NCI-H1105 treated with DMSO at 0.1 percent for 48 hours (cell line): ENCODE results near the gene ABHD5.
"Not testable (repeated sequence)": the region's sequence is repeated elsewhere in the genome, so short reads cannot be mapped to it uniquely, and the experiment has no call there.

ENCODE experiments used
- DNase-seq: peaks from one replicate; lab custom pipeline; 2025; lab: John Stamatoyannopoulos, UW

ABHD5 gene

DNA sequence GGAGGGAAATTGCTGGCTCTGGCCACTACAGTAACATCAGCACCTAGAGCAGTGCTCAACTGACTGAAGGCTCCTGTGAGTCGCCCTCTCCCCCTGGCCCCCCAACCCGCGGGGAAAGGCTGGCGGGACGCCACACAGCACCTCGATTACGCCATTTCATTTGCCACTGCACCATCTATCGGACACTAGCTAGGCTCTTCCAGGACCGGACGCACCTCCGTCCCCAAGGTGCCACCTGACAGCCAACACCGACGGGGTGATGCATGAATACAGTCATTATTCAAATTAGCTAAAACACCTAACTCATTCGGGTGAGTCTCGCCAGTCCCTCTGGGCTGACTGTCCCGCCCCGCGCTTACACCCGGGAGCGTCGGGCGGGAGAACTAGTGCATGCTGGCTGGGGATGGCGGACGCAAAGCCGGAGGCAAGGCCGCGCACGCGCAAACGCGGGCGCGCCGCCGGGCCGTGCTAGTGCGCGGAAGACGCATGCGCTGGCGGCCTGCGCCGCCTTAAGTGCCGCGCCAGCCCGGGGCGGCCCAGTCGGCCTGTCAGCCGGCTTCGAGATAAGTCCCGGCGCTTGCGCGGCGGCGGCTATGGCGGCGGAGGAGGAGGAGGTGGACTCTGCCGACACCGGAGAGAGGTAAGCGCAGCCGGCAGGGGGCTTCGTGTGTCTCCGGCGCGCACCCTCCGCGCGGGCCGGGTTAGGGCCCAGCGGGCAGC is at the start of gene ABHD5:
Gene ABHD5, plus strand, starts transcription at position 539 of the 720 bp plus-strand sequence. Its CDS starts 55 bp downstream, at position 594.
- DNase-seq, result peak; percentile 79

- DNase-seq, result no peak
Observed at GRCh38 chr3:43641306-43642114, 49.2 kb upstream of the ABHD5 start.

GRCh38 chr3:43644443-43644842 is 46.3 kb upstream of the ABHD5 start:
- DNase-seq, result no peak

DNA sequence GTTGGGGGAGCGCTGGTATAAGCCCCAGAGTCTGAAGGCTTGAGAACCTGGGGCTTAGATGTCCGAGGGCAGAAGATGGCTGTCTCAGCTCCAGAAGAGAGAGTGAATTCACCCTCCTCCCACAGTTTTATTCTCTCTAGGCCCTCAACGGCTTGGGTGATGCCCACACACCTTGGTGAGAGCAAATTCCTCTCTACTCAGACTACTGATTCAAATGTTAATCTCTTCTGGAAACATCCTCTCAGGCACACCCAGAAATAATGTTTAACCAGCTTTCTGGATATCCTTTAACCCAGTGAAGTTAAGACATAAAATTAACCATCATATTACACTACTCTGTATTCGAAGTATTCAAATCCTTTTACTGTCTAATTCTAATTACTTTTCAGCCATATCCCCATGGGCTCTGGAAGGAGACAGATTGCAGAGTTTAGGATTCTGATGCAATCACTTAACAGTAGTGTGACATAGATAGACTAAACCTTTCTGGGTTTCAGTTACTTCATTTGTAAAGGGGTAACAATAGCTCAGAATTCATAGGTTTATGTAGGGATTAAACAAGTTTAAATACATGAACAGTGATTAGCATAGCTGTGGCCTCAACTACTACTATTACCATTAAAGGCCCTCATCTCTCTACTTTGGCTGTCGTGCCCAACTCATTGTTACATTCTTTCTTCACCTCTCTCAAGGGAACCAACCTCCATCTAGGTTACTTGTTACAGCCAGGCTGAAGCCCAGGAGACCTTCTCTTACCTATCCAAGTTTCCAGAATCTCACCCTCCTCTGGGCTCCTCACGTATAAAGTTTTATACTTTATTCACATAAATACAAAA is 43.2 kb upstream of the ABHD5 start:
- no peak for DNase-seq

DNA sequence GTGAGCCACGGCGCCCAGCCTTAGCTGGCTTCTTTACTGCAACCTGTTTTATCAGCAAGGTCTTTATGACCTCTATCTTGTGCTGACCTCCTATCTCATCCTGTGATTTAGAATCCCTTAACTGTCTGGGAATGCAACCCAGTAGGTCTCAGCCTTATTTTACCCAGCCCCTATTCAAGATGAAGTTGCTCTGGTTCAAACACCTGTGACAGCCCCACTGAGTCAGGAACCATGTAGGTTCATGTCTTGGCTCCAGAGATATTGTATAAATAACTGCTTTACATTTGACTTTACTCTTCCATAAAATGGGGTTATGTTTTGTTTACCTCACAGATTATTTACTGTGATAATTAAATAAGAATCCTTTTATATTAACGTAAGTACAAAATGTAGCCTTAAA is 41.8 kb upstream of the ABHD5 start:
- DNase-seq, result no peak

GRCh38 chr3:43649365-43649968 is 41.3 kb upstream of the ABHD5 start:
- no peak for DNase-seq

DNA sequence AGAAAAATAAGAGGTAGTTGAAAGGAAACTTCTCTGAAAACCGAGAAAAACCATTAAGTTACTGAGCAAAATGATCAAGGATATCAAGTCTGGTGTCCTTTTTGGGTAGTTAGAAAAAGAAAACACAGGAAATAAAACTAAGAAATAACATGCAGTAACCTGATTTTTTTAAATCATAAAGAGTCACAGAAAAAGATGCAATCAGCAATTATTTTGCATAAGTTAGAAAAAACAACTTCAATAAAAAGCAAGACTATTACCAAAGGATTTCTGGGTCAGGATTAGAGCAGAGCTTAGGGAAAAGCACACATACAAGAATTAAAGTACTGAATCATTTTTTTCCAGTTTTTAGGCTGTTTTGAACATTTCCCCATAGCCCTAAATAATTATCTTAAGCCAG is 40.4 kb upstream of the ABHD5 start:
- DNase-seq, result no peak

DNA sequence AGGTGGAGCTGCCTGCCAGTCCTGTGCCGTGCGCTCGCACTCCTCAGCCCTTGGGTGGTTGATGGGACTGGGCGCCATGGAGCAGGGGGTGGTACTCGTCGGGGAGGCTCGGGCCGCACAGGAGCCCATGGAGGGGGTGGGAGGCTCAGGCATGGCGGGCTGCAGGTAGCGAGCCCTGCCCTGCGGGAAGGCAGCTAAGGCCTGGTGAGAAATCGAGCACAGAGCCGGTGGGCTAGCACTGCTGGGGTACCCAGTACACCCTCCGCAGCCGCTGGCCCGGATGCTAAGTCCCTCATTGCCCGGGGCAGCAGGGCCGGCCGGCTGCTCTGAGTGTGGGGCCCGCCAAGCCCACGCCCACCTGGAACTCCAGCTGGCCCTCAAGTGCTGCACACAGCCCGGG is 34.3 kb upstream of the ABHD5 start:
- not testable (repeated sequence) for DNase-seq

DNA sequence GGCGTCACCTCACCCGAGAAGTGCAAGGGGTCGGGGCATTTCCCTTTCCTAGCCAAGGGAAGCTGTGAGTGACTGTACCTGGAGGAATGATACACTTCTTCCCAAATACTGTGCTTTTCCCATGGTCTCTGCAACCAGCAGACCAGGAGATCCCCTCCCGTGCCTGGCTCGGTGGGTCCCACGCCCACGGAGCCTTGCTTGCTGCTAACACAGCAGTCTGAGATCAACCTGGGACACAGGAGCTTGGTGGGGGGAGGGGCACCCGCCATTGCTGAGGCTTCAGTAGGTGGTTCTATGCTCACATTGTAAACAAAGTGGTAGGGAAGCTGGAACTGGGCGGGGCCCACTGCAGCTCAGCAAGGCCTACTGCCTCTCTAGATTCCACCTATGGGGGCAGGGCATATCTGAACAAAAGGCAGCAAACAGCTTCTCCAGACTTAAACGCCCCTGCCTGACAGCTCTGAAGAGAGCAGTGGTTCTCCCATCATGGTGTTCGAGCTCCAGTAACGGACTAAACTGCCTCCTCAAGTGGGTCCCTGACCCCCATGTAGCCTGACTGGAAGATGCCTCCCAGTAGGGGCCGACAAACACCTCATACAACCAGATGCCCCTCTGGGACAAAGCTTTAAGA is 31.4 kb upstream of the ABHD5 start:
- no peak for DNase-seq

DNA sequence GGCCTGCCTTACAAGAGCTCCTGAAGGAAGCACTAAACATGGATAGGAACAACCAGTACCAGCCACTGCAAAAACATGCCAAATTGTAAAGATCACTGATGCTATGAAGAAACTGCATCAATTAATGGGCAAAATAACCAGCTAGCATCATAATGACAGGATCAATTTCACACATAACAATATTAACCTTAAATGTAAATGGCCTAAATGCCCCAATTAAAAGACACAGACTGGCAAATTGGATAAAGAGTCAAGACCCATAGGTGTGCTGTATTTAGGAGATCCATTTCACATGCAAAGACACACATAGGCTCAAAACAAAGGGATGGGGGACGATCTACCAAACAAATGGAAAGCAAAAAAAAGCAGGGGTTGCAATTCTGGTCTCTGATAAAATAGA is 29.4 kb upstream of the ABHD5 start:
- DNase-seq, result not testable (repeated sequence)

GRCh38 chr3:43665011-43665410 is 25.7 kb upstream of the ABHD5 start:
- not testable (repeated sequence) for DNase-seq

DNA sequence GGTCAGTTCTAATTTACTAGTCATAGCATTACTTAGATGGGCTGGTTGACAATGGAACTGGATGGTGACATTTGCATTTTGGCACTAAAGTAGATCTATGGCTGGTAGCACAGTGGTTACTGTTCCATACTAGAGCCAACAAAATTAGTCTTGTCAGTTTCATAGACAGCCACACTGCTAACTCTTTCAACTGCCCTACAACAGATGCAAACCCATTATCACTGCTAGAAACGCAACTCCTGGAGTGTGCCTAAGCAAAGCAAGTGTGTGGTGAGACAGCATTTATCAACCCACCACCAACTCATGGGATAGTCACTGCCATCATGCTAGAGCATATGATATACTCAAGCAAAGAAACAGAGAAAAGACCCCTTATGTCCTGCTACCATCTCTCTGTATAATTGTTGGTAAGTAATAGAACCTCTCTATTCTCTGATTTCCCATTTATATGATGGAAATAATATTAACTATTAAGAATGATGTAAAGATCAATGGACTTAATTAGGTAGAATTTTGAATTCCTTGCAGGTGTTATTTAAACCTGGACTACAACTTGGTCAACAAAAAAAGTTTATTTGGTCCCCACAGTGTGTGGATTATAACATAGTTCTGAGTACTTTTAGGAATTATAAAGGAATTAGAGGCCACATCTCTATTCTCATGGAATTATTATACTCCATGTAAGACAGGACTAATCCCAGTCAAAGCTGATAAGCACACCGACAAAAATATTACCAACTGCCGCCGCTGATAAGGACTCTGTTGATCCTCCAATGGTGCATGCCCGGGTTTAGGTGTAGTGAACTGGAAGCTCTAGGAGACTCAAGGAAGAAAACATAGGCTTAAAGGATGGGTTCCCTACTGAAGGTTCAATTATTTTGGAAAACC is 19.9 kb upstream of the ABHD5 start:
- DNase-seq, result no peak

GRCh38 chr3:43674345-43675085 is 16.2 kb upstream of the ABHD5 start:
- DNase-seq, result no peak

GRCh38 chr3:43675593-43675992 is 15.1 kb upstream of the ABHD5 start:
- DNase-seq, result no peak

DNA sequence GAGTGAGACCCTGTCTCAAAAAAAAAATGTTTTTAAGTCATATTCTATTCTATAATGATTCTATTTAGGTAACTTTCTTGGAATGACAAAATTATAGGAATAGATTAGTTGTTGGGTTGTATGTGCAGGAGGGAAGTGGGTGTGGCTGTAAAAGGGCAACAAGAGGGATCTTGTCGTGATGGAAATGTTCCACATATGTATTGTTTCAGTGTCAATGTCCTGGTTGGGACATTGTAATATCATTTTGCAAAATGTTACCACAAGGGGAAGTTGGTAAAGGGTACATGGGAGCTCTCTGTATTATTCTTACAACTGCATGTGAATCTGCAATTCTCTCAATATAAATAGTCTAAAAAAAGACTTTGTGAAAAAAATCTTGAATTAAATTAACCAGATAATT is 14.3 kb upstream of the ABHD5 start:
- no peak for DNase-seq

- not testable (repeated sequence) for DNase-seq
Observed at GRCh38 chr3:43678375-43678774, 12.4 kb upstream of the ABHD5 start.

- not testable (repeated sequence) for DNase-seq
Observed at GRCh38 chr3:43678887-43679449, 11.8 kb upstream of the ABHD5 start.

DNA sequence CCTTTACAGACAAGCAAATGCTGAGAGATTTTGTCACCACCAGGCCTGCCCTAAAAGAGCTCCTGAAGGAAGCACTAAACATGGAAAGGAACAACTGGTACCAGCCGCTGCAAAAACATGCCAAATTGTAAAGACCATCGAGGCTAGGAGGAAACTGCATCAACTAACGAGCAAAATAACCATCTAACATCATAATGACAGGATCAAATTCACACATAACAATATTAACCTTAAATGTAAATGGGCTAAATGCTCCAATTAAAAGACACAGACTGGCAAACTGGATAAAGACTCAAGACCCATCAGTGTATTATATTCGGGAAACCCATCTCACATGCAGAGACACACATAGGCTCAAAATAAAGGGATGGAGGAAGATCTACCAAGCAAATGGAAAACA is 9.9 kb upstream of the ABHD5 start:
- not testable (repeated sequence) for DNase-seq

DNA sequence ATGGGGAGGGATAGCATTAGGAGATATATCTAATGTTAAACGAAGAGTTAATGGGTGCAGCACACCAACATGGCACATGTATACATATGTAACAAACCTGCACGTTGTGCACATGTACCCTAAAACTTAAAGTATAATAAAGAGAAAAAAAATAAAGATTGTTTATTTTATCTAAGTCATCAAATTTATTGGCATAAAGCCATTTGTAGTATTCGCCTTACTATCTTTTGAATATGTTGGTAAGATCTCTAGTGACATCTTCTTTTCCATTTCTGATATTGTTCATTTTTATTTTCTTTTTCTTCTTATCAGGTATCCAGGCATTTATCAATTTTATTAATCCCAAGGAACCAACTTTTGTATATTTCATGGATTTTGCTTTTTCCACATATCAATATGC is 5.8 kb upstream of the ABHD5 start:
- DNase-seq, result no peak
